Gastroesophageal sphincter (tissue), 3 donors: ENCODE data around the gene AP3S1.

Experiments
- CTCF ChIP-seq, 4 experiments: fragments of 200-600 bp in 2 of 4; fragments of 450-650 bp in 2 of 4; sonication (generic) in 1 of 4; IDR thresholded peaks; one replicate each; pipeline ENCODE4 v1.5.1; 2017 to 2019; ENCODE audit warnings: antibody characterized with exemption in 4 of 4, mild to moderate bottlenecking in 2 of 4, moderate library complexity in 2 of 4
- EP300 ChIP-seq: sonication (generic); formaldehyde crosslinking; IDR thresholded peaks from one replicate; pipeline ENCODE4 v1.6.1; 2017; ENCODE audit warnings: antibody characterized with exemption, mild to moderate bottlenecking
- POLR2A ChIP-seq, 2 donors: fragments of 450-650 bp; IDR thresholded peaks; one replicate each; pipeline ENCODE4 v1.6.1; 2017; ENCODE audit warnings: antibody characterized with exemption in 2 of 2, mild to moderate bottlenecking in 2 of 2, moderate library complexity in 1 of 2
- POLR2AphosphoS5 ChIP-seq: sonication (generic); formaldehyde crosslinking; IDR thresholded peaks from one replicate; pipeline ENCODE4 v1.6.1; 2017; ENCODE audit warnings: antibody characterized with exemption

DNA sequence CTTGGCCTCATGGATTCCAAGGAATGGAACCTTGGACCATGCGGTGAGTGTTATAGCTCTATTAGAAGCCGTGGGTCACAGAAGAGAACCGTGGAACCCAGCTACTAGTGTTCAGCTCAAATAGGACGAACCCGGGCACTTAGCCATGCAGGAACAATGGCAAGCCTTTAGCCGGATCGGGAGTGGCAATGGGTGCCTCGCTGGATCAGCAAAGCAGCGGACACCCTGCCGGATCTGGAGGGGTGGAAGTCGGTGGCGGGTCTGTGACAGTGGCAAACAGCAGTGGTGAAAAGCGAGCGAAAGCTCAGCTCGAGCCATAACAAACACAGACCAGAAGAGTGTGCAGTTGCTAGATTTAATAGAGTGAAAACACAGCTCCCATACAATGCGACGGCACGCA, 22.9 kb upstream of the AP3S1 start:
- TF ChIP-seq CTCF (IDR thresholded peaks at IDR 0.05) (no peak), POLR2A (IDR thresholded peaks at IDR 0.05) (no peak), POLR2AphosphoS5 (no peak), EP300 (no peak)
